IPS-NIHi7 (cell line): Measurements from ENCODE around the gene LAMC2.
"Not testable (repeated sequence)": the region's sequence is repeated elsewhere in the genome, so short reads cannot be mapped to it uniquely, and the experiment has no call there.

Experiments
- DNase-seq: peaks from one replicate; pipeline ENCODE4 v3.0.0; 2012; ENCODE audit warnings: mixed read lengths; ENCODE audit errors: extremely low spot score

LAMC2 gene

GRCh38 chr1:183185941-183186490, at the start of gene LAMC2:
Gene LAMC2, plus strand, starts transcription at chr1:183186264. Its CDS starts 89 bp downstream, at chr1:183186353.
- DNase-seq, result peak; percentile 92

GRCh38 chr1:183137782-183138181, 48.3 kb upstream of the LAMC2 start:
- DNase-seq, result no peak

- no peak for DNase-seq
These were observed 47.8 kb upstream of the LAMC2 start for GRCh38 chr1:183138301-183138700.

- no peak for DNase-seq
These were observed 46.7 kb upstream of the LAMC2 start for GRCh38 chr1:183139281-183139942.

- DNase-seq, result no peak
These were observed 45.4 kb upstream of the LAMC2 start for GRCh38 chr1:183140633-183141032.

- DNase-seq, result no peak
These were observed 43.9 kb upstream of the LAMC2 start for GRCh38 chr1:183142171-183142570.

- no peak for DNase-seq
These were observed 42.3 kb upstream of the LAMC2 start for GRCh38 chr1:183143576-183144315.

GRCh38 chr1:183144752-183145151, 41.3 kb upstream of the LAMC2 start:
- no peak for DNase-seq

GRCh38 chr1:183147735-183148134, 38.3 kb upstream of the LAMC2 start:
- DNase-seq, result no peak

- DNase-seq, result no peak
These were observed 37.5 kb upstream of the LAMC2 start for GRCh38 chr1:183148599-183148998.

- DNase-seq, result no peak
These were observed 36.8 kb upstream of the LAMC2 start for GRCh38 chr1:183149273-183149672.

- DNase-seq, result not testable (repeated sequence)
These were observed 36.0 kb upstream of the LAMC2 start for GRCh38 chr1:183150032-183150431.

GRCh38 chr1:183150445-183150844, 35.6 kb upstream of the LAMC2 start:
- no peak for DNase-seq

- no peak for DNase-seq
These were observed 33.9 kb upstream of the LAMC2 start for GRCh38 chr1:183152180-183152579.

GRCh38 chr1:183155939-183156338, 30.1 kb upstream of the LAMC2 start:
- DNase-seq, result no peak

GRCh38 chr1:183159960-183160359, 26.1 kb upstream of the LAMC2 start:
- peak; percentile 28 for DNase-seq

GRCh38 chr1:183161391-183161790, 24.7 kb upstream of the LAMC2 start:
- no peak for DNase-seq

GRCh38 chr1:183163316-183163715, 22.7 kb upstream of the LAMC2 start:
- DNase-seq, result no peak

- peak; percentile 85 for DNase-seq
These were observed 21.7 kb upstream of the LAMC2 start for GRCh38 chr1:183164340-183164739.

- no peak for DNase-seq
These were observed 21.1 kb upstream of the LAMC2 start for GRCh38 chr1:183164963-183165362.

GRCh38 chr1:183165456-183165855, 20.6 kb upstream of the LAMC2 start:
- DNase-seq, result no peak

GRCh38 chr1:183166454-183166853, 19.6 kb upstream of the LAMC2 start:
- DNase-seq, result no peak

GRCh38 chr1:183167676-183168075, 18.4 kb upstream of the LAMC2 start:
- no peak for DNase-seq
